ENCODE results near the gene CRNKL1. TPM values are rescaled to one million over a fixed set of nuclear protein-coding genes. Genes with fewer than 3 reads are reported as not detected.

Gene CRNKL1
- total RNA-seq, 1 experiment from 2014 or later: 6.7 TPM

DNA sequence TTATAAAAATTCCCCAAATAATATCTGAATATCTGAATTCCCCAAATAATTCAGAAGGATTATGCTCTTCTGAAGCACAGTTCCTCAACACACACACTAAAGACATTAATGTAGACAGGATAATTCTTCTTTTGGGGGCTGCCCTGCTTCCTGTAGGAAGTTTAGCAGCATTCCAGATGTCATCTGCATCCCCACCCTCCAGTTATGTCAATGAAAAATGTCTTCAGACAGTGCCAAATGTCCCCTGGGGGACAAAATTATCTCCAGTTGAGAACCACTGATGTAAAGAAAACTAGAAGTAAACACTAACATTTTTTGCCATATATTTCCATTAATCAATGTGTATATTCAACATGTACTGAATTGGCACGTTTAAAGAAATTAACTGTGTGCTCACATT, 61.0 kb downstream of the CRNKL1 start:
- no peak for DNase-seq
- H3K36me3 Mint-ChIP-seq (ENCODE audit: insufficient read depth, unreplicated experiment): no peaks in the 10 kb centered on the region
- BruUV-seq (replicated peaks): no TSS peak
- H3K27ac Mint-ChIP-seq (ENCODE audit: unreplicated experiment): no peak overlapping the region
- no peaks in the 10 kb centered on the region for H3K9me3 Mint-ChIP-seq (ENCODE audit: low read depth, unreplicated experiment)
- H3K4me1 Mint-ChIP-seq (ENCODE audit: low read depth, unreplicated experiment): peaks cover 16% of the 10 kb centered on the region
- H3K4me3 Mint-ChIP-seq (ENCODE audit: low read depth, unreplicated experiment): no peak overlapping the region
- no peaks in the 10 kb centered on the region for H3K27me3 Mint-ChIP-seq (ENCODE audit: unreplicated experiment)
- intact Hi-C loops (cut with micrococcal nuclease; ENCODE audit: unreplicated experiment): loop anchor here (10.0 kb wide), 1 partner anchor 297 kb away; no protein-coding TSS in a partner anchor
- TF ChIP-seq, protein P1, sequence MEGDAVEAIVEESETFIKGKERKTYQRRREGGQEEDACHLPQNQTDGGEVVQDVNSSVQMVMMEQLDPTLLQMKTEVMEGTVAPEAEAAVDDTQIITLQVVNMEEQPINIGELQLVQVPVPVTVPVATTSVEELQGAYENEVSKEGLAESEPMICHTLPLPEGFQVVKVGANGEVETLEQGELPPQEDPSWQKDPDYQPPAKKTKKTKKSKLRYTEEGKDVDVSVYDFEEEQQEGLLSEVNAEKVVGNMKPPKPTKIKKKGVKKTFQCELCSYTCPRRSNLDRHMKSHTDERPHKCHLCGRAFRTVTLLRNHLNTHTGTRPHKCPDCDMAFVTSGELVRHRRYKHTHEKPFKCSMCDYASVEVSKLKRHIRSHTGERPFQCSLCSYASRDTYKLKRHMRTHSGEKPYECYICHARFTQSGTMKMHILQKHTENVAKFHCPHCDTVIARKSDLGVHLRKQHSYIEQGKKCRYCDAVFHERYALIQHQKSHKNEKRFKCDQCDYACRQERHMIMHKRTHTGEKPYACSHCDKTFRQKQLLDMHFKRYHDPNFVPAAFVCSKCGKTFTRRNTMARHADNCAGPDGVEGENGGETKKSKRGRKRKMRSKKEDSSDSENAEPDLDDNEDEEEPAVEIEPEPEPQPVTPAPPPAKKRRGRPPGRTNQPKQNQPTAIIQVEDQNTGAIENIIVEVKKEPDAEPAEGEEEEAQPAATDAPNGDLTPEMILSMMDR (IDR thresholded peaks at IDR 0.05; ENCODE audit: unreplicated experiment): no peak
- CTCF ChIA-PET: no interaction called here

DNA sequence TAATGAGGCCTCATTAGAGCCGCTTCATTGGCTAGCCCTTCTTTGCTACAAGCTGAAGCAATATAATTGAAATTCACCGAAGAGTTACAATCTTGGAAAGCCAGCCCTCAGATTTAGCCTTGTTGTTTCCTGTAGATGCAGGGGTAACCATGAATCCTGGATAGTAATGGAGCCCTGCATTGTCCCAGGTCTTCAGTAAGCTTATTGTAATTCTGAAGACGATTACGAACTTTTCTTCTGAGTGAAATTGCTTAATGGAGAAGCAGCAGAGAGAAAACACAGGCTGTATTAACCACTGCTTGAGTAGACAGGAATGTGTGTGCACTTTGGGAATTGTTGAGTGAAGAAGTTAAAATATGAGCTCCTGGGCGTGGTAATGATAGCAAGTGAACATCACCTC, 61.4 kb downstream of the CRNKL1 start:
- intact Hi-C loops (cut with micrococcal nuclease; ENCODE audit: unreplicated experiment): loop anchor here (10.0 kb wide), 1 partner anchor 296 kb away; no protein-coding TSS in a partner anchor
- Mint-ChIP-seq H3K27ac (ENCODE audit: unreplicated experiment) (no peak overlapping the region), H3K36me3 (ENCODE audit: insufficient read depth, unreplicated experiment) (no peaks in the 10 kb centered on the region), H3K27me3 (ENCODE audit: unreplicated experiment) (no peaks in the 10 kb centered on the region), H3K9me3 (ENCODE audit: low read depth, unreplicated experiment) (no peaks in the 10 kb centered on the region), H3K4me3 (ENCODE audit: low read depth, unreplicated experiment) (no peak overlapping the region), H3K4me1 (ENCODE audit: low read depth, unreplicated experiment) (peaks cover 16% of the 10 kb centered on the region)
- CTCF ChIA-PET: no interaction called here
- BruUV-seq (replicated peaks): no TSS peak
- TF ChIP-seq, protein P1 (IDR thresholded peaks at IDR 0.05; ENCODE audit: unreplicated experiment): no peak
- no peak for DNase-seq

DNA sequence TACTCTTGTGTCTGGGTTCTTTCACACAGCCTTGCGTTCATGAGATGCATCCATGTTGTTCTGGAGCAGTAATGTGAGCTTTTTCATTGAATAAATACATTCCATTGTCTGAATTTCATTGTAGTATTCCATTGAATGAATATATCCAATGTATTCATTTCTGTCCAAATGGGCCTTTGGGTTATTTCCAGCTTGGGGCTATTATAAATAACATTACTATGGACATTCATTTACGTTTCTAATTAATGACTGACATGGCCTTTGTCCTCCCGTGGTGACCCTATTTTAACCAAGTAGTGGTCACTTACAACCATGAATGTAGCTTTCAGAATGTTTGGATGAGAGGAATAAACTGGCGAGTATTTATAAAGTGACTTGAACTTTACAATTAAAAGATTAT, 65.2 kb downstream of the CRNKL1 start:
- TF ChIP-seq, protein P1 (IDR thresholded peaks at IDR 0.05; ENCODE audit: unreplicated experiment): no peak
- H3K27ac Mint-ChIP-seq (ENCODE audit: unreplicated experiment): no peak overlapping the region
- CTCF ChIA-PET: no interaction called here

DNA sequence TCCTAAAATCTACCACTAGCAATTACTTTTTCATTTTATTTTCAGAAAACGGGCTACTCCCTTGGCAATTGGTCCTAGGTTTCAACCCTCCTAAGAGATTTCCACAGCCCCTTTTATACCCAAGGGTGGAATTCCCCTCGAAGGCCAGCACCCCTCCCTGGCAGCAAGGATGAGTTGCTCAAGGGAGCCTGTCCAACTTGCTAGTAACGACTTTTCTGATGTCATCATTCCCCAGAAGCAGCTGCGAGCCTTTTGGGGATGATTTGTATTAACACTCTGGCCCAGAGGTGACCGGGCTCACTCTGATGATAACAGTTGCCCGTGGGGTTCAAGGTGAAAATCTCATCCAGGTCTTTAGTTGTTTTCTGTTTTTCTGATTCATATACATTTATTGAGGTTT, 65.8 kb downstream of the CRNKL1 start:
- H3K4me1 Mint-ChIP-seq (ENCODE audit: low read depth, unreplicated experiment): peaks cover 8% of the 10 kb centered on the region
- BruUV-seq (replicated peaks): no TSS peak
- H3K27ac Mint-ChIP-seq (ENCODE audit: unreplicated experiment): no peak overlapping the region

More for the DNA sequence above, 65.2 kb downstream of the CRNKL1 start:
- intact Hi-C loops (cut with micrococcal nuclease; ENCODE audit: unreplicated experiment): no loop called here
- no peaks in the 10 kb centered on the region for H3K9me3 Mint-ChIP-seq (ENCODE audit: low read depth, unreplicated experiment)
- no peak for DNase-seq
- no peaks in the 10 kb centered on the region for H3K36me3 Mint-ChIP-seq (ENCODE audit: insufficient read depth, unreplicated experiment)
- no TSS peak for BruUV-seq (replicated peaks)
- no peaks in the 10 kb centered on the region for H3K27me3 Mint-ChIP-seq (ENCODE audit: unreplicated experiment)
- peaks cover 8% of the 10 kb centered on the region for H3K4me1 Mint-ChIP-seq (ENCODE audit: low read depth, unreplicated experiment)
- H3K4me3 Mint-ChIP-seq (ENCODE audit: low read depth, unreplicated experiment): no peak overlapping the region

More for the DNA sequence above, 65.8 kb downstream of the CRNKL1 start:
- DNase-seq: no peak
- Mint-ChIP-seq H3K27me3 (ENCODE audit: unreplicated experiment) (no peaks in the 10 kb centered on the region), H3K36me3 (ENCODE audit: insufficient read depth, unreplicated experiment) (no peaks in the 10 kb centered on the region), H3K9me3 (ENCODE audit: low read depth, unreplicated experiment) (no peaks in the 10 kb centered on the region), H3K4me3 (ENCODE audit: low read depth, unreplicated experiment) (no peak overlapping the region)
- CTCF ChIA-PET: no interaction called here
- TF ChIP-seq, protein P1 (IDR thresholded peaks at IDR 0.05; ENCODE audit: unreplicated experiment): no peak
- intact Hi-C loops (cut with micrococcal nuclease; ENCODE audit: unreplicated experiment): no loop called here

Other genes with a start within 250 kb of the CRNKL1 start
- gene NAA20, start 35.1 kb downstream of the CRNKL1 start, total RNA-seq (2022): 31.0 and 32.4 TPM in 2 replicates
- not detected in 2 replicates for gene CFAP61, start 66 bp upstream of the CRNKL1 start, total RNA-seq (2022)

All from Calu3 (cell line).